Measurements from ENCODE around the gene MRGPRD.

DNA sequence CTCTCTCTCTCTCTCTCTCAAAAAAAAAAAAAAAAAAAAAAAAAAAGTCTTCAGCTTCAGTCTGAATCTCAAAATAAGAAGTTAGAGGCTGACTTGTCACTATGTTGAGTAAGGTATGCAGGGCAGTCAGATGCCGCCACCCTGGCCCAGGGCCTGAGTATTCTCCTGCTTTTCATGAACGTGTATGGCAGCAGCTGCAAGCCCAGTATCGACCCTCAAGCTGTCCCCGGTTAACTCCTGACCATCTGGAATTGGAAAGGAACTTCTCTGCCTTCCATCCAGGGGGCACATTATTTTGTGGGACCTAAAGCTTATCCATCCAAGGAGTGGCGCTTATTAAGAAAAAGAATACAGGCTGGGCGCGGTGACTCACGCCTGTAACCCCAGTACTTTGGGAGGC lies 11.4 kb downstream of the MRGPRD start:
- TF ChIP-seq CTCF (IDR thresholded peaks at IDR 0.05) (no peak), POLR2A (IDR thresholded peaks at IDR 0.05) (no peak)

All from thyroid gland (tissue), 4 donors.